OCI-LY3 (cell line): ENCODE data around the gene SAE1.

Source experiments
- CTCF ChIP-seq: fragments of 200-600, 300-600 bp; sonication (generic); IDR thresholded peaks from 2 replicates; pipeline ENCODE4 v1.5.1; 2014; ENCODE audit warnings: antibody characterized with exemption, low read length, low read depth
- EZH2phosphoT487 ChIP-seq: fragments of 200-600 bp; shearing (Covaris generic); IDR thresholded peaks from 2 replicates; pipeline ENCODE4 v1.6.1; 2018; ENCODE audit warnings: antibody characterized with exemption, mixed run types, low read depth

- no peak for TF ChIP-seq CTCF
- no peak for TF ChIP-seq EZH2phosphoT487
Measured at GRCh38 chr19:47093841-47094240, 36.8 kb upstream of the SAE1 start.
